Naive B cell (primary cell): ENCODE data around the gene CCM2L. TPM values are rescaled to one million over a fixed set of nuclear protein-coding genes. Genes with fewer than 3 reads are reported as not detected.

Experiments used
- ATAC-seq, 2 donors: fragments of 150-1000 bp; cut with Tn5 transposase; 2 replicates each; pipeline ENCODE4 v1.10.0; 2021; ENCODE audit warnings: low read depth in 2 of 2, mild to moderate bottlenecking in 2 of 2, moderate library complexity in 2 of 2
- DNase-seq: peaks from one replicate; pipeline ENCODE4 v3.0.0; 2022
- H3K27ac Mint-ChIP-seq, 6 donors: one replicate each; pipeline ENCODE4 v1.8.0; 2020 to 2022; ENCODE audit warnings: mild to moderate bottlenecking in 6 of 6, mixed read lengths in 6 of 6, moderate library complexity in 5 of 6, inconsistent platforms in 2 of 6
- H3K27me3 Mint-ChIP-seq, 3 donors: one replicate each; pipeline ENCODE4 v1.8.0; 2021 to 2022; ENCODE audit warnings: mixed read lengths in 3 of 3, mild to moderate bottlenecking in 1 of 3
- H3K36me3 Mint-ChIP-seq, 2 donors: one replicate each; pipeline ENCODE4 v1.8.0; 2020 to 2022; ENCODE audit warnings: mixed read lengths in 2 of 2, inconsistent platforms in 1 of 2, mild to moderate bottlenecking in 1 of 2
- H3K4me1 Mint-ChIP-seq, 3 donors: one replicate each; pipeline ENCODE4 v1.8.0; 2020 to 2022; ENCODE audit warnings: mixed read lengths in 3 of 3, inconsistent platforms in 1 of 3, mild to moderate bottlenecking in 1 of 3, moderate library complexity in 1 of 3
- H3K4me3 Mint-ChIP-seq, 8 donors: one replicate each; pipeline ENCODE4 v1.8.0; 2020 to 2022; ENCODE audit warnings: mild to moderate bottlenecking in 8 of 8, mixed read lengths in 8 of 8, moderate library complexity in 8 of 8, inconsistent platforms in 2 of 8
- H3K9me3 Mint-ChIP-seq, 7 donors: one replicate each; pipeline ENCODE4 v1.8.0; 2020 to 2022; ENCODE audit warnings: mixed read lengths in 7 of 7, mild to moderate bottlenecking in 5 of 7, inconsistent platforms in 2 of 7, moderate library complexity in 1 of 7
- polyA plus RNA-seq, 6 donors: library from polyadenylated mRNA; unstranded; fragments of 300-500 nt; fragmentation: Illumina TruSeq; gene quantifications; one replicate each; pipeline ENCODE4 v1.2.3, GENCODE V29; 2021; ENCODE audit warnings: low read depth in 6 of 6

CCM2L gene
- not detected for polyA plus RNA-seq

GRCh38 chr20:32010101-32010500 lies at the start of gene CCM2L:
Gene CCM2L, plus strand, starts transcription at chr20:32010438. Its CDS starts 17 bp downstream, at chr20:32010455.
- no peak for DNase-seq
- no peak within 1 kb of the TSS for H3K27ac Mint-ChIP-seq
- no peaks in the 10 kb centered on the region for H3K9me3 Mint-ChIP-seq
- H3K36me3 Mint-ChIP-seq: no peaks in the 10 kb centered on the region
- H3K4me1 Mint-ChIP-seq: peaks cover 0 to 3% (median 0%) of the 10 kb centered on the region in 3 donors
- H3K4me3 Mint-ChIP-seq: no peak within 1 kb of the TSS
- peaks cover 17 to 56% (median 49%) of the 10 kb centered on the region in 3 donors for H3K27me3 Mint-ChIP-seq
- ATAC-seq: no peak

GRCh38 chr20:31962761-31963160 lies 47.5 kb upstream of the CCM2L start:
- DNase-seq: no peak
- peaks cover 46 to 66% (median 63%) of the 10 kb centered on the region in 3 donors for H3K27me3 Mint-ChIP-seq
- H3K27ac Mint-ChIP-seq: no peak overlapping the region
- ATAC-seq: no peak
- H3K9me3 Mint-ChIP-seq: peaks cover 0 to 5% (median 0%) of the 10 kb centered on the region in 7 donors
- peaks cover 4 to 9% (median 4%) of the 10 kb centered on the region in 3 donors for H3K4me1 Mint-ChIP-seq
- H3K36me3 Mint-ChIP-seq: no peaks in the 10 kb centered on the region
- H3K4me3 Mint-ChIP-seq: no peak overlapping the region

- Mint-ChIP-seq H3K36me3 (no peaks in the 10 kb centered on the region), H3K4me1 (peaks cover 9 to 17% (median 12%) of the 10 kb centered on the region in 3 donors), H3K4me3 (peak overlapping the region in 1 of 8 donors; percentile 29), H3K27me3 (peaks cover 50 to 68% (median 63%) of the 10 kb centered on the region in 3 donors), H3K9me3 (peaks cover 0 to 5% (median 0%) of the 10 kb centered on the region in 7 donors), H3K27ac (no peak overlapping the region)
- DNase-seq (no peak), ATAC-seq (no peak)
Measured at GRCh38 chr20:31963889-31964288, 46.3 kb upstream of the CCM2L start.

GRCh38 chr20:31966991-31967655 lies 43.1 kb upstream of the CCM2L start:
- H3K36me3 Mint-ChIP-seq: no peaks in the 10 kb centered on the region
- peaks cover 0 to 5% (median 0%) of the 10 kb centered on the region in 7 donors for H3K9me3 Mint-ChIP-seq
- no peak for DNase-seq
- H3K27ac Mint-ChIP-seq: peak overlapping the region in 1 of 6 donors; percentile 78
- no peak for ATAC-seq
- H3K27me3 Mint-ChIP-seq: peaks cover 50 to 61% (median 51%) of the 10 kb centered on the region in 3 donors
- H3K4me3 Mint-ChIP-seq: peak overlapping the region; percentile 66 to 88 (median 80)
- peaks cover 13 to 18% (median 14%) of the 10 kb centered on the region in 3 donors for H3K4me1 Mint-ChIP-seq

GRCh38 chr20:31967830-31968249 lies 42.4 kb upstream of the CCM2L start, which contains the start of gene XKR7:
Gene XKR7, plus strand, starts transcription at chr20:31968151. Its CDS starts 25 bp downstream, at chr20:31968176.
- peaks cover 0 to 5% (median 0%) of the 10 kb centered on the region in 7 donors for H3K9me3 Mint-ChIP-seq
- ATAC-seq: peak; percentile 44 to 58
- H3K4me3 Mint-ChIP-seq: peak within 1 kb of the TSS; percentile 87 to 95 (median 91)
- DNase-seq: no peak
- peak within 1 kb of the TSS in 3 of 6 donors; percentile 11 to 82 (median 78) for H3K27ac Mint-ChIP-seq
- peaks cover 44 to 61% (median 48%) of the 10 kb centered on the region in 3 donors for H3K27me3 Mint-ChIP-seq
- H3K4me1 Mint-ChIP-seq: peaks cover 14 to 22% (median 18%) of the 10 kb centered on the region in 3 donors
- H3K36me3 Mint-ChIP-seq: no peaks in the 10 kb centered on the region

- H3K27me3 Mint-ChIP-seq: peaks cover 48 to 61% (median 48%) of the 10 kb centered on the region in 3 donors
- H3K9me3 Mint-ChIP-seq: peaks cover 0 to 5% (median 0%) of the 10 kb centered on the region in 7 donors
- H3K4me3 Mint-ChIP-seq: peak overlapping the region; percentile 87 to 95 (median 91)
- no peaks in the 10 kb centered on the region for H3K36me3 Mint-ChIP-seq
- DNase-seq (peak; percentile 83), ATAC-seq (peak; percentile 85)
- peaks cover 14 to 22% (median 18%) of the 10 kb centered on the region in 3 donors for H3K4me1 Mint-ChIP-seq
- H3K27ac Mint-ChIP-seq: peak overlapping the region in 2 of 6 donors; percentile 11 to 82
Measured at GRCh38 chr20:31968291-31969126, 41.7 kb upstream of the CCM2L start.

- H3K27ac Mint-ChIP-seq: no peak overlapping the region
- no peaks in the 10 kb centered on the region for H3K36me3 Mint-ChIP-seq
- peak overlapping the region in 4 of 8 donors; percentile 41 to 79 (median 56) for H3K4me3 Mint-ChIP-seq
- peaks cover 0 to 5% (median 0%) of the 10 kb centered on the region in 7 donors for H3K9me3 Mint-ChIP-seq
- H3K4me1 Mint-ChIP-seq: peaks cover 14 to 22% (median 18%) of the 10 kb centered on the region in 3 donors
- ATAC-seq: no peak
- DNase-seq: no peak
- peaks cover 44 to 66% (median 48%) of the 10 kb centered on the region in 3 donors for H3K27me3 Mint-ChIP-seq
Measured at GRCh38 chr20:31969991-31970390, 40.2 kb upstream of the CCM2L start.

GRCh38 chr20:31972471-31973021 lies 37.7 kb upstream of the CCM2L start:
- Mint-ChIP-seq H3K4me3 (peak overlapping the region in 1 of 8 donors; percentile 15), H3K36me3 (no peaks in the 10 kb centered on the region), H3K4me1 (peaks cover 10 to 15% (median 13%) of the 10 kb centered on the region in 3 donors), H3K27me3 (peaks cover 35 to 69% (median 36%) of the 10 kb centered on the region in 3 donors), H3K9me3 (no peaks in the 10 kb centered on the region), H3K27ac (no peak overlapping the region)
- DNase-seq (no peak), ATAC-seq (no peak)

GRCh38 chr20:31974296-31974695 lies 35.9 kb upstream of the CCM2L start:
- H3K36me3 Mint-ChIP-seq: no peaks in the 10 kb centered on the region
- no peak overlapping the region for H3K27ac Mint-ChIP-seq
- H3K4me1 Mint-ChIP-seq: peaks cover 0 to 8% (median 5%) of the 10 kb centered on the region in 3 donors
- H3K27me3 Mint-ChIP-seq: peaks cover 31 to 62% (median 32%) of the 10 kb centered on the region in 3 donors
- H3K4me3 Mint-ChIP-seq: no peak overlapping the region
- ATAC-seq (no peak), DNase-seq (no peak)
- no peaks in the 10 kb centered on the region for H3K9me3 Mint-ChIP-seq

GRCh38 chr20:31974951-31975487 lies 35.2 kb upstream of the CCM2L start:
- no peak for ATAC-seq
- H3K36me3 Mint-ChIP-seq: no peaks in the 10 kb centered on the region
- peaks cover 26 to 55% (median 37%) of the 10 kb centered on the region in 3 donors for H3K27me3 Mint-ChIP-seq
- no peak overlapping the region for H3K4me3 Mint-ChIP-seq
- H3K27ac Mint-ChIP-seq: no peak overlapping the region
- H3K9me3 Mint-ChIP-seq: no peaks in the 10 kb centered on the region
- DNase-seq: no peak
- H3K4me1 Mint-ChIP-seq: peaks cover 0 to 8% (median 5%) of the 10 kb centered on the region in 3 donors

GRCh38 chr20:31975874-31976273 lies 34.4 kb upstream of the CCM2L start:
- peaks cover 0 to 8% (median 5%) of the 10 kb centered on the region in 3 donors for H3K4me1 Mint-ChIP-seq
- H3K36me3 Mint-ChIP-seq: no peaks in the 10 kb centered on the region
- ATAC-seq (no peak), DNase-seq (no peak)
- H3K9me3 Mint-ChIP-seq: no peaks in the 10 kb centered on the region
- no peak overlapping the region for H3K27ac Mint-ChIP-seq
- H3K4me3 Mint-ChIP-seq: no peak overlapping the region
- peaks cover 22 to 47% (median 38%) of the 10 kb centered on the region in 3 donors for H3K27me3 Mint-ChIP-seq

GRCh38 chr20:31977080-31977479 lies 33.2 kb upstream of the CCM2L start:
- Mint-ChIP-seq H3K27ac (no peak overlapping the region), H3K9me3 (no peaks in the 10 kb centered on the region), H3K4me1 (peaks cover 0 to 5% (median 4%) of the 10 kb centered on the region in 3 donors), H3K27me3 (peaks cover 18 to 47% (median 34%) of the 10 kb centered on the region in 3 donors), H3K36me3 (no peaks in the 10 kb centered on the region), H3K4me3 (no peak overlapping the region)
- DNase-seq: no peak
- ATAC-seq: no peak
